HUES64 (cell line): ENCODE data around the gene ALG12.

Experiments used
- H3K27ac ChIP-seq: 2 replicates; pipeline ENCODE4 v1.7.0; 2013; ENCODE audit warnings: low read depth, low read length, inconsistent platforms
- H3K27me3 ChIP-seq: 2 replicates; pipeline ENCODE4 v1.6.1; 2013; ENCODE audit warnings: mild to moderate bottlenecking, low read length; ENCODE audit not compliant: insufficient read depth
- H3K36me3 ChIP-seq: 2 replicates; pipeline ENCODE4 v1.6.1; 2013; ENCODE audit warnings: mild to moderate bottlenecking, low read length; ENCODE audit not compliant: insufficient read depth
- H3K4me1 ChIP-seq: 2 replicates; pipeline ENCODE4 v1.6.1; 2013; ENCODE audit warnings: mild to moderate bottlenecking, low read length, moderate library complexity; ENCODE audit not compliant: insufficient read depth
- H3K4me3 ChIP-seq: 2 replicates; pipeline ENCODE4 v1.5.1; 2013; ENCODE audit warnings: mild to moderate bottlenecking, low read length, moderate library complexity
- H3K9ac ChIP-seq: 2 replicates; pipeline ENCODE4 v1.6.1; 2013; ENCODE audit warnings: mild to moderate bottlenecking, low read depth, low read length
- H3K9me3 ChIP-seq: 2 replicates; pipeline ENCODE4 v1.6.1; 2013; ENCODE audit warnings: low read depth, low read length; ENCODE audit not compliant: insufficient read depth
- WGBS: fragments of 150-250, 120-280 bp; methylation state at CpG from one replicate; pipeline ENCODE4 v1.1.7; 2013; ENCODE audit warnings: missing lambda C conversion rate; 5-methylcytosine and 5-hydroxymethylcytosine counted together

ALG12 gene

GRCh38 chr22:49914256-49914655 is 4.0 kb downstream of the ALG12 start:
- Histone ChIP-seq H3K4me1 (no peaks in the 10 kb centered on the region), H3K36me3 (peaks cover 17% of the 10 kb centered on the region), H3K27me3 (no peaks in the 10 kb centered on the region), H3K9ac (no peak overlapping the region), H3K9me3 (no peaks in the 10 kb centered on the region), H3K27ac (no peak overlapping the region), H3K4me3 (no peak overlapping the region)
- 91% methylated on average over 12 of the region's 12 CpGs for WGBS

DNA sequence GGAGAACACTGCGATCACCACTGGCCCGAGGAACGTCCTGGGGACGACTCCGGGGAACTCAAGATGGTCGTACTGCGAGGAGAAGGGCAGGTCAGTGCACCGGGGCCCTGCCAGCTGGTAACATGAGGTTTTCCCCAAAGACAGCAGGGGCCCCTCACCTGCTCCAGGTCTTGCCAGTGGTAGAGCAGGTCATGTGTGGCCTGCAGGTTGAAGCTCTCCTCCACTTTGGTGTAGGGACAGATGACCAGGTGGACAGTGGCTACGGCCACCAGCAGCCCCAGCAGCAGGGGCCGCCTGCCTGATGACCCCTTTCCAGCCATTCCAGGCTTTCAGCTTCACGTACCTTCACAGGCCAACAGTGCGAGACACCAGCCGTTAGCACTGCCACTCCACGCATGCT is 4.8 kb downstream of the ALG12 start:
- H3K4me1 ChIP-seq: no peaks in the 10 kb centered on the region
- H3K9ac ChIP-seq: no peak overlapping the region
- no peaks in the 10 kb centered on the region for H3K9me3 ChIP-seq
- H3K36me3 ChIP-seq: peaks cover 20% of the 10 kb centered on the region
- no peaks in the 10 kb centered on the region for H3K27me3 ChIP-seq
- H3K27ac ChIP-seq: no peak overlapping the region
- WGBS: 98% methylated on average over 14 of the region's 14 CpGs
- no peak overlapping the region for H3K4me3 ChIP-seq

- H3K9ac ChIP-seq: no peak overlapping the region
- H3K36me3 ChIP-seq: peaks cover 20% of the 10 kb centered on the region
- H3K27ac ChIP-seq: no peak overlapping the region
- WGBS: 93% methylated on average over 14 of the region's 14 CpGs
- H3K9me3 ChIP-seq: no peaks in the 10 kb centered on the region
- no peaks in the 10 kb centered on the region for H3K4me1 ChIP-seq
- H3K4me3 ChIP-seq: no peak overlapping the region
- no peaks in the 10 kb centered on the region for H3K27me3 ChIP-seq
Observed at GRCh38 chr22:49913026-49913425, 5.2 kb downstream of the ALG12 start.

GRCh38 chr22:49911881-49912625 is 6.2 kb downstream of the ALG12 start:
- no peak overlapping the region for H3K4me3 ChIP-seq
- no peaks in the 10 kb centered on the region for H3K4me1 ChIP-seq
- H3K9me3 ChIP-seq: no peaks in the 10 kb centered on the region
- H3K9ac ChIP-seq: no peak overlapping the region
- WGBS: 96% methylated on average over 30 of the region's 30 CpGs
- peaks cover 27% of the 10 kb centered on the region for H3K36me3 ChIP-seq
- no peak overlapping the region for H3K27ac ChIP-seq
- H3K27me3 ChIP-seq: no peaks in the 10 kb centered on the region

DNA sequence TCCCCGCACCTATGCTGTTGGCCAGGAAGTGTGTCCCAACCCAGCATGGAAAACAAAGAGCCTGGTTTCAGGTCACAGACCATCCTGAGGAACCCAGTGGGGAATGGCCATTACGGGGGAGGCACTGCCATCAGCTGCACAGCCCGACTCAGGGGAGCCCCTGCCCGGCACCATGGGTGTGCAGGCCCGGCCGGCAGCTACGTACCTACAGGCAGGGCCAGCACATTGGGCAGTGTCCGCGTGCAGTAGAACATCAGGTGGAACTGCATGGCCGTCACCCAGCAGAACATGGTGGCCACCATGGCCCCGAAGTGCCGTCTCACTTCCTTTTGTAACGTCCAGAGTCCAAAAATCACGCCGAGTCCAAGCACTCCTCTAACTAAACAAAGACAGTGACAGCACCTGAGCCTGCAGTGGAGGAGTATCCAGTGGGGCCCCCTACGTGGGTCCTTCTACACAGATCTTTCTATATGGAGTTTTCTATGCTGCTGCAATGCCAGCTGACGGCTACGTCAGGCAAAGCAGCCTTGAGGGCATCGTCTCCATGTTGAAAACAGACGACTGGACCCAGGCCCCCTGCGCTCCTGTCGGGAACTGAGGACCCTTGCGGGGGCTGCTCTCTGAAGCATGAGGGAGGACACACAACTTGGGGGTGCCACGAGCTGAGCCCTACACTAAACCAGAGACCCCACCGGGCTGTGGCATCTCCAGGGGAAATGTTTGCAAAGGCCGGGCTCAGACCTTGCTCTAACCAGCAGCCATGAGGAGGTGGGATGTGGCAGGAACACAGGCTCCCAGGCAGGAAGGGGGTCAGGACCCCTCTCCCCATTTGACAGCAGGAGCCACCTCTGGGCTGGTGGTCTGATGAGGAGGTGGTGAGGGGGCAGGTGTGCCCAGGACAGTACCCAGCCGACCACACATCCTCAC is 7.7 kb downstream of the ALG12 start:
- no peaks in the 10 kb centered on the region for H3K9me3 ChIP-seq
- no peaks in the 10 kb centered on the region for H3K4me1 ChIP-seq
- WGBS: 96% methylated on average over 27 of the region's 27 CpGs
- peaks cover 27% of the 10 kb centered on the region for H3K36me3 ChIP-seq
- no peak overlapping the region for H3K4me3 ChIP-seq
- H3K9ac ChIP-seq: no peak overlapping the region
- no peak overlapping the region for H3K27ac ChIP-seq
- no peaks in the 10 kb centered on the region for H3K27me3 ChIP-seq

- no peaks in the 10 kb centered on the region for H3K4me1 ChIP-seq
- H3K27me3 ChIP-seq: no peaks in the 10 kb centered on the region
- peaks cover 27% of the 10 kb centered on the region for H3K36me3 ChIP-seq
- H3K27ac ChIP-seq: no peak overlapping the region
- H3K9ac ChIP-seq: no peak overlapping the region
- H3K4me3 ChIP-seq: no peak overlapping the region
- no peaks in the 10 kb centered on the region for H3K9me3 ChIP-seq
- 94% methylated on average over 23 of the region's 23 CpGs for WGBS
Observed at GRCh38 chr22:49909476-49910205, 8.6 kb downstream of the ALG12 start.

- H3K9me3 ChIP-seq: no peaks in the 10 kb centered on the region
- H3K27me3 ChIP-seq: no peaks in the 10 kb centered on the region
- no peak overlapping the region for H3K9ac ChIP-seq
- H3K36me3 ChIP-seq: peaks cover 28% of the 10 kb centered on the region
- no peak overlapping the region for H3K4me3 ChIP-seq
- H3K27ac ChIP-seq: no peak overlapping the region
- H3K4me1 ChIP-seq: no peaks in the 10 kb centered on the region
- WGBS: 95% methylated on average over 19 of the region's 19 CpGs
Observed at GRCh38 chr22:49907807-49908206, 10.4 kb downstream of the ALG12 start.

DNA sequence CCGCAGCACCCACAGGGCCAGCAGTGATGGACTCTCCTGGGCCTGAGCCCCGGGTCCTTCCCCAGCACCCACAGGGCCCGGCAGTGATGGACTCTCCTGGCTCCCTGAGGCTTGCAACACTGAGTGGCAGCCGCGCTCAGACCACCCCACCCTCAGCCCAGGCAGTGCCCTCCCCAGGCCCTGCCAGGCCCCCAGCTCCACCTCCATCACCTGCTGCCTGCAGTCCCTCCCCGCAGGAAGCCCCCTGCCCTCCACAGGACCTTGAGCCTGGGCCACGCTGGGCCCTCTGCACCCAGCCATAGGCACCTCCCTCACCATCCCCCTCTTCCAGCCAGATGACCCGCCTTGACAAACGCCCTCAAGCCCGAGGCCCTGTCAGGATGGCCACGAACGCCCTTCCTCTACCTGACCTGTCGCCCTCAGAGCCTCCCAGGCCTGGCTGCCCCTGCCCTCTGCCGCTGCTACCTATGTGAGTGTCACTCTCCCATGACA is 11.4 kb downstream of the ALG12 start:
- Histone ChIP-seq H3K27ac (no peak overlapping the region), H3K9ac (no peak overlapping the region), H3K4me1 (no peaks in the 10 kb centered on the region), H3K36me3 (peaks cover 29% of the 10 kb centered on the region), H3K9me3 (no peaks in the 10 kb centered on the region), H3K27me3 (no peaks in the 10 kb centered on the region), H3K4me3 (no peak overlapping the region)
- WGBS: 94% methylated on average over 14 of the region's 14 CpGs

DNA sequence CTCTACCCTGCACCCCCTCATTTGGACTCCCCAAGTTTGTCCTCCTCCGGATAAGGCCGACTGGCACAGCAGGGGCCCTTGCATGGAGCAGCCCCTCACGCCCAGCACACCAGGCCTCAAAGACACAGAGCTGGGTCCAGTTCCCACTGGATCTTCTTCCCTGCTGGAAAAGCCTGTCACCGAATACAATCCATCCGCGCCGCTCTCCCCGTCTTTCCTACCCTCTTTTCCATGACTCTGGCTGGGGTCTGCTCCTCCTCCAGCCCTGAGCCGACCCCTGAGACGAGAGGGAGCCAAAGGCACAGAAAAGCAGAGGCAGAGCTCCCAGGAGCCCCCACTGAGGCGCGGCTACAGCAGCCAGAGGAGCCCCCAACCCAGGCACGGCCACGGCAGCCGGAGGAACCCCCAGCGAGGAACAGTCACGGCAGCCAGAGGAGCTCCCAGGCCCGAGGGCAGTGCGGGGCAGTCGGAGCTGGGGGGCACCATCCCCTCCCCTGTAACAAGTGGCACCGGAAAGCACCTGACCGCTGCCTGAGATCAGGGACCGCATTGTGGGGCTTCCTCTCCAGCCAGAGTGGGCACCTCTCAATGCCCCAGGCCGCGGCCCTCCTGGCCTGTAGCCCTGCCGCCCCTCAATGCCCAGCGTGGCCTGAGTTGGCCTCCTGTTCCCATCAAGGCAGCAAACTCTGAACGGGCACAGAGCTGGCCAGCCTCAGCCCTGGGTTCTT is 12.0 kb downstream of the ALG12 start:
- H3K4me3 ChIP-seq: no peak overlapping the region

GRCh38 chr22:49905465-49905864 is 12.8 kb downstream of the ALG12 start:
- Histone ChIP-seq H3K27ac (no peak overlapping the region), H3K4me3 (no peak overlapping the region), H3K9ac (no peak overlapping the region), H3K27me3 (no peaks in the 10 kb centered on the region), H3K9me3 (no peaks in the 10 kb centered on the region), H3K4me1 (no peaks in the 10 kb centered on the region), H3K36me3 (peaks cover 35% of the 10 kb centered on the region)
- 93% methylated on average over 18 of the region's 18 CpGs for WGBS

More for the DNA sequence above, 12.0 kb downstream of the ALG12 start:
- Histone ChIP-seq H3K9ac (no peak overlapping the region), H3K27me3 (no peaks in the 10 kb centered on the region), H3K9me3 (no peaks in the 10 kb centered on the region), H3K27ac (no peak overlapping the region), H3K36me3 (peaks cover 35% of the 10 kb centered on the region), H3K4me1 (no peaks in the 10 kb centered on the region)
- WGBS: 94% methylated on average over 28 of the region's 28 CpGs
